Stimulated activated effector memory CD8-positive, alpha-beta T cell treated with anti-CD3 and anti-CD28 coated beads, Interleukin-12 subunit alpha, Interleukin-12 subunit beta, amount 100 ng/mL, for 72 hours (primary cell): ENCODE data around the gene RNF141.

ENCODE experiments used
- ATAC-seq: fragments of 150-1000 bp; cut with Tn5 transposase; 2 replicates; pipeline ENCODE4 v1.10.0; 2021
- DNase-seq, 2 donors: peaks; one replicate each; pipeline ENCODE4 v3.0.0; 2021 to 2022; ENCODE audit warnings: low spot score in 2 of 2
- H3K27ac Mint-ChIP-seq: one replicate; pipeline ENCODE4 v1.8.0; 2022; ENCODE audit warnings: mild to moderate bottlenecking, mixed read lengths
- H3K36me3 Mint-ChIP-seq: one replicate; pipeline ENCODE4 v1.8.0; 2022; ENCODE audit warnings: mild to moderate bottlenecking, mixed read lengths
- H3K4me1 Mint-ChIP-seq: one replicate; pipeline ENCODE4 v1.8.0; 2022; ENCODE audit warnings: mixed read lengths
- H3K4me3 Mint-ChIP-seq: one replicate; pipeline ENCODE4 v1.8.0; 2022; ENCODE audit warnings: mild to moderate bottlenecking, mixed read lengths
- H3K9me3 Mint-ChIP-seq: one replicate; pipeline ENCODE4 v1.8.0; 2022; ENCODE audit warnings: mixed read lengths

Gene RNF141

GRCh38 chr11:10542776-10543175 is 1.8 kb upstream of the RNF141 start:
- ATAC-seq = no peak
- Mint-ChIP-seq H3K36me3 (no peaks in the 10 kb centered on the region), H3K4me3 (no peak overlapping the region), H3K27ac (no peak overlapping the region), H3K9me3 (no peaks in the 10 kb centered on the region), H3K4me1 (peaks cover 13% of the 10 kb centered on the region)
- DNase-seq = no peak

DNA sequence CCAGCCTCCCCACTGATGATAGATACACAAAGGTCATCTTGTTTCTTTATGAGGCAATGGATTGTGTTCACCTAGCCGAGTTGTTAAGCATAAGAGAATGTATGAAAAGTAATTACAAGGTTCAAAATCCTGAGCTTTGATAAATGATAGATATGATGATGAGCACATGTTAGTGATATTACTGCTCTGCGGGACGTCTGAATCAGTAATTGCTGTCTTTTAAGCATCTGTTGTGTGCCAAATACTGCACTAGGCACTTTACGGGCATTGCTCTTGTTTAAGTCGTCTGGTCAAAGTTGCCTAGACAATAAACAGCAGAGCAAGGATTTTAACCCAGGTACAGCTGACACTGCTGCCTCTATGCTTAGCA is 559 bp upstream of the RNF141 start:
- ATAC-seq (no peak), DNase-seq (no peak)
- Mint-ChIP-seq H3K27ac (peak overlapping the region; percentile 80), H3K4me3 (peak overlapping the region; percentile 79), H3K36me3 (no peaks in the 10 kb centered on the region), H3K9me3 (no peaks in the 10 kb centered on the region), H3K4me1 (peaks cover 14% of the 10 kb centered on the region)

- no peak for DNase-seq
- Mint-ChIP-seq H3K36me3 (no peaks in the 10 kb centered on the region), H3K4me1 (peaks cover 23% of the 10 kb centered on the region), H3K27ac (peak overlapping the region; percentile 80), H3K9me3 (no peaks in the 10 kb centered on the region), H3K4me3 (peak overlapping the region; percentile 79)
- ATAC-seq = peak; percentile 19
Measured at GRCh38 chr11:10540546-10540914, 457 bp downstream of the RNF141 start.

DNA sequence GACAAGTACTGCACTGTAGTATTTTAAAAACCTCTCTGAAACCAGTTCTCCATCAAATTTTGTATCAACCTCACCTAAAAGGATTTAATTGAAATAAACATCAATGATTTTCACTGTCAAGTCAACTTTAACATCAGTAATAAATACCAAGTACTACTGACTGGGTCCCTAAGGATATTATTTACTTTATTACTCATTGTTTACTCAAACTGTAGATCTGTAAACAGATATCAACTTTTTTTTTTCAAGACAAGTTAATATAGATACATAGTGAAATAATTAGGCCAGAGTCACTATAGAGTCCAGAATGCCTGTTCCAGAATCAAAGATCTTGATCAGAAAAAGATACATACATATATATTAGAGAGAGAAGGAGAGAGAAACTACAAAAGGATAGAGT is 1.6 kb downstream of the RNF141 start:
- peak overlapping the region; percentile 79 for H3K4me3 Mint-ChIP-seq
- no peak for DNase-seq
- H3K27ac Mint-ChIP-seq = peak overlapping the region; percentile 80
- H3K36me3 Mint-ChIP-seq = no peaks in the 10 kb centered on the region
- H3K9me3 Mint-ChIP-seq = no peaks in the 10 kb centered on the region
- ATAC-seq = no peak
- peaks cover 23% of the 10 kb centered on the region for H3K4me1 Mint-ChIP-seq

- ATAC-seq (no peak), DNase-seq (no peak)
- H3K4me1 Mint-ChIP-seq = peaks cover 23% of the 10 kb centered on the region
- H3K4me3 Mint-ChIP-seq = no peak overlapping the region
- H3K9me3 Mint-ChIP-seq = no peaks in the 10 kb centered on the region
- no peaks in the 10 kb centered on the region for H3K36me3 Mint-ChIP-seq
- H3K27ac Mint-ChIP-seq = no peak overlapping the region
Measured at GRCh38 chr11:10538924-10539323, 2.1 kb downstream of the RNF141 start.

DNA sequence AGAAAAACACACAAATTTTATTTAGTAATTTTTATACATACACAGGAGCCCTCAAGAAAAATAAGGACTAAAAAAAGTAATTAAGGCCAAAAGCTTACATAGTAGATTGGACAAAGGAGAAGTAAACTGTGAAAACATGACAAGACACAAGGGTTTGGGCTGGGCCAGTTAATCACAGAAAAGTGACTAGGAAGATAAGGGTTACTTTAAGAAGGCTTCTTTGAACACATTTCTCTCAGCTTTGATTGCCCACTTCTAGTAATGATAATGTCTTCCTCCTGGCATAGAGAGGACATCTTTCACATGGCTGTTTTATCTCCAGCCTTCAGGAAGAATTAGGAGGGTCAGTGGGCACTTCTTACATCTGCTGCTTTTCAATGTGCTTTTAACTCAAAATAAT is 3.4 kb downstream of the RNF141 start:
- H3K4me1 Mint-ChIP-seq = peaks cover 23% of the 10 kb centered on the region
- no peak for ATAC-seq
- no peak for DNase-seq

GRCh38 chr11:10534316-10534715 is 6.7 kb downstream of the RNF141 start:
- DNase-seq = no peak
- Mint-ChIP-seq H3K9me3 (no peaks in the 10 kb centered on the region), H3K4me3 (no peak overlapping the region), H3K4me1 (peaks cover 9% of the 10 kb centered on the region), H3K36me3 (peaks cover 22% of the 10 kb centered on the region), H3K27ac (no peak overlapping the region)
- ATAC-seq = no peak

More for the DNA sequence above, 3.4 kb downstream of the RNF141 start:
- H3K27ac Mint-ChIP-seq = no peak overlapping the region
- H3K9me3 Mint-ChIP-seq = no peaks in the 10 kb centered on the region
- peaks cover 1% of the 10 kb centered on the region for H3K36me3 Mint-ChIP-seq
- no peak overlapping the region for H3K4me3 Mint-ChIP-seq

GRCh38 chr11:10533323-10533722 is 7.7 kb downstream of the RNF141 start:
- no peak overlapping the region for H3K4me3 Mint-ChIP-seq
- H3K9me3 Mint-ChIP-seq = no peaks in the 10 kb centered on the region
- DNase-seq = no peak
- H3K36me3 Mint-ChIP-seq = peaks cover 28% of the 10 kb centered on the region
- no peak overlapping the region for H3K27ac Mint-ChIP-seq
- peaks cover 9% of the 10 kb centered on the region for H3K4me1 Mint-ChIP-seq
- ATAC-seq = no peak

- Mint-ChIP-seq H3K36me3 (peaks cover 28% of the 10 kb centered on the region), H3K27ac (no peak overlapping the region), H3K4me1 (peaks cover 12% of the 10 kb centered on the region)
Measured at GRCh38 chr11:10532526-10532925, 8.5 kb downstream of the RNF141 start.

GRCh38 chr11:10529279-10529678 is 11.7 kb downstream of the RNF141 start:
- peaks cover 39% of the 10 kb centered on the region for H3K36me3 Mint-ChIP-seq
- H3K9me3 Mint-ChIP-seq = no peaks in the 10 kb centered on the region
- ATAC-seq (no peak), DNase-seq (no peak)
- no peak overlapping the region for H3K27ac Mint-ChIP-seq
- H3K4me1 Mint-ChIP-seq = peaks cover 13% of the 10 kb centered on the region
- H3K4me3 Mint-ChIP-seq = no peak overlapping the region

More at GRCh38 chr11:10532526-10532925, 8.5 kb downstream of the RNF141 start:
- no peaks in the 10 kb centered on the region for H3K9me3 Mint-ChIP-seq
- no peak for ATAC-seq
- DNase-seq = no peak
- no peak overlapping the region for H3K4me3 Mint-ChIP-seq

GRCh38 chr11:10528121-10528520 is 12.9 kb downstream of the RNF141 start:
- no peak for ATAC-seq
- peaks cover 48% of the 10 kb centered on the region for H3K36me3 Mint-ChIP-seq

GRCh38 chr11:10526974-10527918 is 13.7 kb downstream of the RNF141 start:
- ATAC-seq (peak; percentile 84), DNase-seq (no peak)
- H3K4me1 Mint-ChIP-seq = peaks cover 13% of the 10 kb centered on the region
- peaks cover 43% of the 10 kb centered on the region for H3K36me3 Mint-ChIP-seq
- H3K27ac Mint-ChIP-seq = peak overlapping the region; percentile 4
- H3K9me3 Mint-ChIP-seq = no peaks in the 10 kb centered on the region
- no peak overlapping the region for H3K4me3 Mint-ChIP-seq

More at GRCh38 chr11:10528121-10528520, 12.9 kb downstream of the RNF141 start:
- H3K4me3 Mint-ChIP-seq = no peak overlapping the region
- peak overlapping the region; percentile 4 for H3K27ac Mint-ChIP-seq
- H3K4me1 Mint-ChIP-seq = peaks cover 13% of the 10 kb centered on the region
- no peak for DNase-seq
- no peaks in the 10 kb centered on the region for H3K9me3 Mint-ChIP-seq

DNA sequence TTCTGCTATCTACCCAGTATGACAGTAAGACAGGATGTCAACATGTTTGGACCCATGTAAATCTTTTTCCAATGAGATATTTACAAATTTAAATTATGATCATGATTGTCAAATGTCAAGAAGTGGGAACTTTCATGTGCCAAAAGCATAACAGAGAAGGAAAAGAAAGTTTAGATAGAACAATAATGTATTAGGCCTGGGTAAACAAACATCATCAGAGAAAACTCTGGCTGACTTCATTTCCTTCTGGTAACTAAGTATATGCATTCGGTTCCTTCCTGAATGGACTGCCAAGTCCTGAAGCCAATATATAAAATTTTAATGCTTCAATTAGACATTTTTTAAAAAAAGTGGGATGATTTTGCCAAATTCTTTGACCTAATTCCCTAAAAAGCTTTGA is 16.5 kb downstream of the RNF141 start:
- no peak for ATAC-seq
- peaks cover 42% of the 10 kb centered on the region for H3K36me3 Mint-ChIP-seq
- H3K9me3 Mint-ChIP-seq = no peaks in the 10 kb centered on the region
- DNase-seq = no peak
- no peak overlapping the region for H3K4me3 Mint-ChIP-seq
- no peak overlapping the region for H3K27ac Mint-ChIP-seq
- peaks cover 13% of the 10 kb centered on the region for H3K4me1 Mint-ChIP-seq

GRCh38 chr11:10522921-10523320 is 18.1 kb downstream of the RNF141 start:
- ATAC-seq (no peak), DNase-seq (no peak)
- H3K27ac Mint-ChIP-seq = no peak overlapping the region
- H3K4me1 Mint-ChIP-seq = peaks cover 13% of the 10 kb centered on the region
- no peaks in the 10 kb centered on the region for H3K9me3 Mint-ChIP-seq
- no peak overlapping the region for H3K4me3 Mint-ChIP-seq
- peaks cover 50% of the 10 kb centered on the region for H3K36me3 Mint-ChIP-seq

DNA sequence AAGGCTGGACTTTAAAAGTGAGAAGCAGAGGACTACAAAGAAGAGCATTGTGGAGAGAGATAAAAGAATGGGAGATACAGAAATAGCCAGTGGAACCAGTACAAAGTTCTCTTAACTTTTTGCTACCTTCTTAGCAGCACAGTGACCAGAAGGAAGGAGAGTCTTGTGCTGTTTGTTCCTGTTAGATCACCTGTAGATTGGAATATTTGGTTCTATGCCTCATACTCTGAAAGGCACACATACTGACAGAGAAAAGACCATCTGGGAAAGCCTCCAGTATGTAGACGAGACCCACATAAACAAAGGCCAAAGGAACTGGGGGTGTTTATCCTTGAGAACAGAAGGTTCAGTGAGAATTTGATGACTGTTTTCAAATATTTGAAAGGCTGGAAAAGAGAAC is 18.7 kb downstream of the RNF141 start:
- DNase-seq (no peak), ATAC-seq (no peak)
- H3K9me3 Mint-ChIP-seq = no peaks in the 10 kb centered on the region
- H3K36me3 Mint-ChIP-seq = peaks cover 57% of the 10 kb centered on the region
- no peak overlapping the region for H3K4me3 Mint-ChIP-seq
- no peak overlapping the region for H3K27ac Mint-ChIP-seq
- H3K4me1 Mint-ChIP-seq = peaks cover 8% of the 10 kb centered on the region

DNA sequence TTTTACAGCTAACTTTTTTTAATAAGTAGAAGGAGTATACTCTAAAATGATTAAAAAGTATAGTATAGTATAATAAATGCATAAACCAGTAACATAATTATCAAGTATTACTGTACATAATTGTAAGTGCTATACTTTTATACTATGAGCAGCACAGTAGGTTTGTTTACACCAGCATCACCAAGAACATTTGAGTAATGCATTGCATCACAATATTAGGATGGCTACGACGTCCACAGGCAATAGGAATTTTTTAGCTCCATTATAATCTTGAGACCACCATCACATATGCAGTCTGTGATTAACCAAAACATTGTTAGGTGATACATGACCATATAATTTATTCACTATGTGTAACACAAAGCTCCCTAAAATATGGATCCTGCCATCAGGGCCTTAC is 20.4 kb downstream of the RNF141 start:
- no peaks in the 10 kb centered on the region for H3K4me1 Mint-ChIP-seq
- H3K4me3 Mint-ChIP-seq = no peak overlapping the region
- peaks cover 72% of the 10 kb centered on the region for H3K36me3 Mint-ChIP-seq
- H3K27ac Mint-ChIP-seq = no peak overlapping the region
- no peak for ATAC-seq
- no peak for DNase-seq
- no peaks in the 10 kb centered on the region for H3K9me3 Mint-ChIP-seq
